ENCODE measurements around the gene SH3PXD2A. TPM values are rescaled to one million over a fixed set of nuclear protein-coding genes. Genes with fewer than 3 reads are reported as not detected.

SH3PXD2A gene
- total RNA-seq, 1 experiment from 2014 or later, result 6.3 TPM

DNA sequence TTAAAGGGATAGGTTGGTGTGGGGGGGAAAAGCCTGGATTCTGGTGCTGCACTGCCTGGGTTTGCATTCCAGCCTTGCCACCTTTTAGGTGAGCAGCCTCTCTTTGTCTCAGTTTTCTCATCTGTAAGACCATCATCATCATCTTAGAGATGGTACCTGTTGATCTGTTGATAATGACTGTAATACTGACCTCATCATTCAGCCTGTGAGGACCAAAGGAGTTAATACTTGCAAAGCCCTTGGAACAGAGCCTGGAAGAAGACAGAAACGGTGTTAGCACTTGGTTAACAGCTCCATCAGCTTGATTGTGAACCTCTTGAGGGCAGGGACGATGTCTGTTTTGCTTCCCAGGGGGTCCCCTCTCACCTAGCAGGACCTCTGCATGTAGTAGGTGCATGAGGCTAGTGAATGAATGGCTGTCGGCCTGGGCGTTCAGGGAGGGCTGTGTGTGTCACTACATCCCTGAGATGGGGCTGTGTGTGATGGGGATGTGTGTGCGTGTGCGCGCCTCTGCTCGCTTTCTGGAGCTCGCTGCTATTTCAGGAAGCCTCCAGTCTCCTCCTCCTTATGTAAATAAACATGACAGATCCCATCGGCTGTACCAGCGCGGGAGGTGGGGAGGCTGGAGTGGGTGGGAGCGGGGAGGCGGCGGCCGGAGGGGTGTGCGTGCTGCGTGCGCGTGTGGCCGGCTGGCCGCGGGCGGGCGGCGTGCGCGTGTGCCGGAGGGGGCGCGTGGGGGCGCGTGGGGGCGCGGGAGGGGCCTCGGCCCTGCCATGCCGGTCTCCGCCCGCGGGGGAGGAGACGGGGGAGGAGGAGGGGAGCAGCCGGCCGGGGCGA, 300.7 kb downstream of the SH3PXD2A start:
- H3K4me1 Mint-ChIP-seq (ENCODE audit: low read depth, unreplicated experiment), result peaks cover 4% of the 10 kb centered on the region
- BruUV-seq (replicated peaks), result no TSS peak
- H3K9me3 Mint-ChIP-seq (ENCODE audit: unreplicated experiment), result no peaks in the 10 kb centered on the region
- no peak overlapping the region for H3K27ac Mint-ChIP-seq (ENCODE audit: unreplicated experiment)
- peak; percentile 55 to 63 for DNase-seq
- H3K27me3 ChIP-seq (replicated peaks; ENCODE audit: control insufficient read depth, insufficient read depth, low read length), result no peaks in the 10 kb centered on the region
- TF ChIP-seq, protein P1, sequence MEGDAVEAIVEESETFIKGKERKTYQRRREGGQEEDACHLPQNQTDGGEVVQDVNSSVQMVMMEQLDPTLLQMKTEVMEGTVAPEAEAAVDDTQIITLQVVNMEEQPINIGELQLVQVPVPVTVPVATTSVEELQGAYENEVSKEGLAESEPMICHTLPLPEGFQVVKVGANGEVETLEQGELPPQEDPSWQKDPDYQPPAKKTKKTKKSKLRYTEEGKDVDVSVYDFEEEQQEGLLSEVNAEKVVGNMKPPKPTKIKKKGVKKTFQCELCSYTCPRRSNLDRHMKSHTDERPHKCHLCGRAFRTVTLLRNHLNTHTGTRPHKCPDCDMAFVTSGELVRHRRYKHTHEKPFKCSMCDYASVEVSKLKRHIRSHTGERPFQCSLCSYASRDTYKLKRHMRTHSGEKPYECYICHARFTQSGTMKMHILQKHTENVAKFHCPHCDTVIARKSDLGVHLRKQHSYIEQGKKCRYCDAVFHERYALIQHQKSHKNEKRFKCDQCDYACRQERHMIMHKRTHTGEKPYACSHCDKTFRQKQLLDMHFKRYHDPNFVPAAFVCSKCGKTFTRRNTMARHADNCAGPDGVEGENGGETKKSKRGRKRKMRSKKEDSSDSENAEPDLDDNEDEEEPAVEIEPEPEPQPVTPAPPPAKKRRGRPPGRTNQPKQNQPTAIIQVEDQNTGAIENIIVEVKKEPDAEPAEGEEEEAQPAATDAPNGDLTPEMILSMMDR (IDR thresholded peaks at IDR 0.05; ENCODE audit: insufficient read depth in 1 of 2, low read depth in 1 of 2, low read length in 1 of 2, severe bottlenecking in 1 of 2, unreplicated experiment in 1 of 2), result no peak
- no peaks in the 10 kb centered on the region for H3K36me3 Mint-ChIP-seq (ENCODE audit: insufficient read depth, unreplicated experiment)
- peak overlapping the region; percentile 69 for H3K4me3 Mint-ChIP-seq (ENCODE audit: unreplicated experiment)
- no peaks in the 10 kb centered on the region for H3K36me3 ChIP-seq (ENCODE audit: control insufficient read depth, insufficient read depth, low read length)
- H3K4me3 ChIP-seq (ENCODE audit: low read depth, low read length), result peak overlapping the region; percentile 46
- peaks cover 10% of the 10 kb centered on the region for H3K4me1 ChIP-seq
- intact Hi-C loops (cut with micrococcal nuclease; ENCODE audit: unreplicated experiment), result no loop called here
- no peaks in the 10 kb centered on the region for H3K9me3 ChIP-seq
- POLR2A ChIA-PET, result no interaction called here
- no peaks in the 10 kb centered on the region for H3K27me3 Mint-ChIP-seq (ENCODE audit: insufficient read depth, unreplicated experiment)
- CTCF ChIA-PET, result interaction anchor here (0.7 to 0.9 kb wide), 3 partner anchors 11 to 131 kb away, joined by 3 to 6 read pairs (median 5); no protein-coding TSS in a partner anchor

DNA sequence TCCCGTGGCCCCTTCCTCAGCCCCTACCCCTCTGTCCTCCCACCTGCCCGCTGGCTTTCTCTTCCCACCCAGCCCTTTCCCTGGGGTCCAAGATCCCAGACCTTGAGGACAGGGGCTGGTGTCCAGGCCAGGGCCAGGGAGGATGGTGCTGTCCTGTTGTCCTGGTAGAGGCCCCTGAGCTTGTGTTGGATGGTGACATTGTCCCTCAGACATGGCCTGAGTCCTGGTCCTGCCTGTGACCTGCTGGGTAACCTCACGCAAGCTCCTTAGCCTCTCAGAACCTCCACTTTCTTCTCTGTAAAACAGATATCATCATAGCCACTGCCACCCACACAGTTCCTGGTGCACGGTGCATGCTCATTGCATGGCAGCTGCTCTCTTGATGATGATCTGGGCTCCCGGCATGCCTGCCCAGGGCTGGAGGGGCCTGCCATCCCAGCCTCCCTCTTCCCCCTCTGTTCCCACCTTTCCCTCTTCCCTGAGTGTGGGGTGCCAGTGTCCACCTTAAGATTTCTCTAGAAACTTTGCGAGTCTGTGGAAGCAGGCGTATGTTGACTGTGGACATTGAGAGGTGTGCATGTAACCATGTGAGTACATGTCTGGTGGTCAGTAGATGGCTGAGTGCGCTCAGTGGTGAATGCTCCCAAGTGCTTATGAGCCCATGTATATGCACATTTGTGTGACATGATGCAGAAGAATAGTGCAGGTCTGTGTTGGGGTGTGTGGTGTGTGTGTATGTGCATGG, 301.5 kb downstream of the SH3PXD2A start:
- POLR2A ChIA-PET, result no interaction called here
- peak overlapping the region; percentile 69 for H3K4me3 Mint-ChIP-seq (ENCODE audit: unreplicated experiment)
- H3K9me3 Mint-ChIP-seq (ENCODE audit: unreplicated experiment), result no peaks in the 10 kb centered on the region

More for the DNA sequence above, 301.5 kb downstream of the SH3PXD2A start:
- CTCF ChIA-PET, result interaction anchor here (0.9 kb wide), 1 partner anchor 132 kb away, joined by 5 read pairs; no protein-coding TSS in a partner anchor
- H3K27me3 Mint-ChIP-seq (ENCODE audit: insufficient read depth, unreplicated experiment), result no peaks in the 10 kb centered on the region
- H3K27ac Mint-ChIP-seq (ENCODE audit: unreplicated experiment), result no peak overlapping the region
- no peak for DNase-seq
- no peak overlapping the region for H3K4me3 ChIP-seq (ENCODE audit: low read depth, low read length)
- peaks cover 10% of the 10 kb centered on the region for H3K4me1 ChIP-seq
- H3K36me3 ChIP-seq (ENCODE audit: control insufficient read depth, insufficient read depth, low read length), result no peaks in the 10 kb centered on the region
- H3K4me1 Mint-ChIP-seq (ENCODE audit: low read depth, unreplicated experiment), result peaks cover 12% of the 10 kb centered on the region
- intact Hi-C loops (cut with micrococcal nuclease; ENCODE audit: unreplicated experiment), result no loop called here
- no peaks in the 10 kb centered on the region for H3K27me3 ChIP-seq (replicated peaks; ENCODE audit: control insufficient read depth, insufficient read depth, low read length)
- no peaks in the 10 kb centered on the region for H3K36me3 Mint-ChIP-seq (ENCODE audit: insufficient read depth, unreplicated experiment)
- TF ChIP-seq, protein P1 (IDR thresholded peaks at IDR 0.05; ENCODE audit: insufficient read depth in 1 of 2, low read depth in 1 of 2, low read length in 1 of 2, severe bottlenecking in 1 of 2, unreplicated experiment in 1 of 2), result no peak
- BruUV-seq (replicated peaks), result no TSS peak
- H3K9me3 ChIP-seq, result no peaks in the 10 kb centered on the region

Measured in Caco-2 (cell line).